Gastrocnemius medialis (tissue), 4 donors: Measurements from ENCODE around the gene TJP2.

ENCODE experiments used
- CTCF ChIP-seq, 5 experiments: fragments of 450-650 bp in 3 of 5; fragments of 200-600 bp in 2 of 5; sonication (generic) in 2 of 5; IDR thresholded peaks in 4 of 5; conservative IDR thresholded peaks in 1 of 5; 1 replicate in 4 of 5; 2 replicates in 1 of 5; pipeline ENCODE4 v1.5.1; 2016 to 2019; ENCODE audit warnings: antibody characterized with exemption in 5 of 5, mild to moderate bottlenecking in 3 of 5, moderate library complexity in 3 of 5
- POLR2A ChIP-seq, 2 donors: fragments of 450-650 bp; IDR thresholded peaks; one replicate each; pipeline ENCODE4 v1.6.1; 2017; ENCODE audit warnings: antibody characterized with exemption in 2 of 2, mild to moderate bottlenecking in 2 of 2, moderate library complexity in 2 of 2

DNA sequence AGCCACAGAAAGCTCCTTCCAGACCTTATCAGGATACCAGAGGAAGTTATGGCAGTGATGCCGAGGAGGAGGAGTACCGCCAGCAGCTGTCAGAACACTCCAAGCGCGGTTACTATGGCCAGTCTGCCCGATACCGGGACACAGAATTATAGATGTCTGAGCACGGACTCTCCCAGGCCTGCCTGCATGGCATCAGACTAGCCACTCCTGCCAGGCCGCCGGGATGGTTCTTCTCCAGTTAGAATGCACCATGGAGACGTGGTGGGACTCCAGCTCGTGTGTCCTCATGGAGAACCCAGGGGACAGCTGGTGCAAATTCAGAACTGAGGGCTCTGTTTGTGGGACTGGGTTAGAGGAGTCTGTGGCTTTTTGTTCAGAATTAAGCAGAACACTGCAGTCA is 80.1 kb downstream of the TJP2 start:
- no peak for TF ChIP-seq CTCF (IDR thresholded peaks at IDR 0.05 in 4 of 5, conservative IDR thresholded peaks at IDR 0.05 in 1 of 5)
- TF ChIP-seq POLR2A (IDR thresholded peaks at IDR 0.05) = no peak
